ENCODE data around the gene PRR35.
A peak's percentile ranks its signal among the peaks of the same experiment; 100 is the strongest.

PRR35 gene

GRCh38 chr16:519425-519824 lies 40.8 kb upstream of the PRR35 start:
- no peak for DNase-seq (ENCODE audit: low read depth)
- no peak overlapping the region for H3K4me3 ChIP-seq (ENCODE audit: low read length)
- no peak for TF ChIP-seq CTCF (conservative IDR thresholded peaks at IDR 0.05; ENCODE audit: low read depth, low read length)

GRCh38 chr16:519841-520687 lies 40.1 kb upstream of the PRR35 start:
- DNase-seq (ENCODE audit: low read depth) = no peak
- H3K4me3 ChIP-seq (ENCODE audit: low read length) = no peak overlapping the region
- TF ChIP-seq CTCF (conservative IDR thresholded peaks at IDR 0.05; ENCODE audit: low read depth, low read length) = no peak

- TF ChIP-seq CTCF (conservative IDR thresholded peaks at IDR 0.05; ENCODE audit: low read depth, low read length) = no peak
- DNase-seq (ENCODE audit: low read depth) = no peak
- no peak overlapping the region for H3K4me3 ChIP-seq (ENCODE audit: low read length)
Measured at GRCh38 chr16:520847-521246, 39.3 kb upstream of the PRR35 start.

GRCh38 chr16:521381-522210 lies 38.6 kb upstream of the PRR35 start:
- DNase-seq (ENCODE audit: low read depth) = no peak
- no peak overlapping the region for H3K4me3 ChIP-seq (ENCODE audit: low read length)
- TF ChIP-seq CTCF (conservative IDR thresholded peaks at IDR 0.05; ENCODE audit: low read depth, low read length) = peak; percentile 28

GRCh38 chr16:522320-523096 lies 37.7 kb upstream of the PRR35 start:
- no peak overlapping the region for H3K4me3 ChIP-seq (ENCODE audit: low read length)
- no peak for TF ChIP-seq CTCF (conservative IDR thresholded peaks at IDR 0.05; ENCODE audit: low read depth, low read length)
- DNase-seq (ENCODE audit: low read depth) = no peak

- DNase-seq (ENCODE audit: low read depth) = no peak
- no peak overlapping the region for H3K4me3 ChIP-seq (ENCODE audit: low read length)
- TF ChIP-seq CTCF (conservative IDR thresholded peaks at IDR 0.05; ENCODE audit: low read depth, low read length) = no peak
Measured at GRCh38 chr16:523097-523741, 37.0 kb upstream of the PRR35 start.
